ENCODE data around the gene DNTT. TPM values are rescaled to one million over a fixed set of nuclear protein-coding genes. Genes with fewer than 3 reads are reported as not detected.

The DNTT gene
- total and polyA plus RNA-seq, 5 experiments from 2014 or later: not detected

DNA sequence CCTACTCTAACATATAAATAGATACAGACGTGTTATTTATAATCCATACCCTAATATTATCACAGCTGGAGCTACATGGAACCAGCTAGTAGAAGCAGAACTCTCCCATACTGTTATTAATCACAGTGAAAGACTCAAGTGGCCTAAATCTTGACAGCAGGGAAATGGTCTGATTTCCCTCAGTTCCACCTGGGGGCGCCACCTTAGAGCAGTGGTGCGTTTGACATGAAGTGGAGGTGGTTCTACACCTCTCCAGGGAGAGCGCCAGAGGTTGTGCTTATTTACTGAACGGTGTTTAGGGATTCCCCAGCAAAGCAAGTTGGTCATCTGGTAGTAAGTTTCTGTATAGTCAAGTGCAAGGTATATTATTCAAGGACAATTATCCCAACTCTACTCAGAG, 17.6 kb downstream of the DNTT start:
- peaks cover 0 to 3% (median 0%) of the 10 kb centered on the region in 5 donors for H3K27me3 Mint-ChIP-seq
- DNase-seq (no peak), ATAC-seq (no peak)
- no peak overlapping the region for H3K4me3 Mint-ChIP-seq
- no peak overlapping the region for H3K27ac Mint-ChIP-seq
- H3K9me3 Mint-ChIP-seq: no peaks in the 10 kb centered on the region
- POLR2A ChIA-PET: no interaction called here
- H3K4me1 Mint-ChIP-seq: peaks cover 0 to 2% (median 0%) of the 10 kb centered on the region in 4 donors
- no peaks in the 10 kb centered on the region for H3K36me3 Mint-ChIP-seq

GRCh38 chr10:96322275-96322674, 18.0 kb downstream of the DNTT start:
- ATAC-seq: no peak
- H3K27ac Mint-ChIP-seq: no peak overlapping the region
- H3K36me3 Mint-ChIP-seq: no peaks in the 10 kb centered on the region
- no peak for DNase-seq
- POLR2A ChIA-PET: interaction anchor here (1.4 kb wide), 1 partner anchor 192 kb away, joined by 3 read pairs; the partner anchor contains the start of gene ZNF518A
- H3K9me3 Mint-ChIP-seq: no peaks in the 10 kb centered on the region
- no peak overlapping the region for H3K4me3 Mint-ChIP-seq
- peaks cover 0 to 2% (median 0%) of the 10 kb centered on the region in 4 donors for H3K4me1 Mint-ChIP-seq
- peaks cover 0 to 3% (median 0%) of the 10 kb centered on the region in 5 donors for H3K27me3 Mint-ChIP-seq

DNA sequence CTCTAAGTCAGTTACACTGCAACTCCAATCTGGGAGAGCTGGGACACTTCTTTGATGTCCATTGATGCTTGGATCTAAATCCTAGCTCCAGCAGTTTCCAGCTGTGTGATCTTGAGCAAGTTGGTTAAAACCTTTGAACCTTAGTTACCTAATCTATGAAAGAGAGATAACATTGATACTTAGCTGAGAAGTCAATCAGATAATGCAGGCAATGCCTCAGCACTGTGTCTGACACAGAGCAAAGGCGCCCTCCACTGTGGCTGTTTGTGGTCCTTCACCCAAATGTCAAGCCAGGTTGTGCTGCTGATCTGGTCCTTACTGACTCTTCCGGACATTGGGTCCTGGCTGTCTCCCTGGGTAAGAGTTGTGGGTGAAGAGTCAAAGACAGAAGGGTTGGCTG, 20.2 kb downstream of the DNTT start:
- POLR2A ChIA-PET: no interaction called here
- Mint-ChIP-seq H3K4me1 (peaks cover 0 to 3% (median 0%) of the 10 kb centered on the region in 4 donors), H3K9me3 (no peaks in the 10 kb centered on the region)

GRCh38 chr10:96325719-96326373, 21.6 kb downstream of the DNTT start:
- POLR2A ChIA-PET: no interaction called here

More for the DNA sequence above, 20.2 kb downstream of the DNTT start:
- DNase-seq (no peak), ATAC-seq (no peak)
- peaks cover 0 to 3% (median 0%) of the 10 kb centered on the region in 5 donors for H3K27me3 Mint-ChIP-seq
- H3K27ac Mint-ChIP-seq: peak overlapping the region in 1 of 10 donors; percentile 82
- no peak overlapping the region for H3K4me3 Mint-ChIP-seq
- H3K36me3 Mint-ChIP-seq: no peaks in the 10 kb centered on the region

GRCh38 chr10:96327462-96327861, 23.2 kb downstream of the DNTT start:
- POLR2A ChIA-PET: no interaction called here
- H3K4me3 Mint-ChIP-seq: no peak overlapping the region
- no peaks in the 10 kb centered on the region for H3K36me3 Mint-ChIP-seq
- ATAC-seq (no peak), DNase-seq (no peak)
- H3K4me1 Mint-ChIP-seq: peaks cover 3 to 5% (median 4%) of the 10 kb centered on the region in 4 donors
- H3K9me3 Mint-ChIP-seq: no peaks in the 10 kb centered on the region
- H3K27ac Mint-ChIP-seq: no peak overlapping the region
- peaks cover 0 to 3% (median 0%) of the 10 kb centered on the region in 5 donors for H3K27me3 Mint-ChIP-seq

More at GRCh38 chr10:96325719-96326373, 21.6 kb downstream of the DNTT start:
- ATAC-seq (no peak), DNase-seq (no peak)
- peaks cover 0 to 3% (median 0%) of the 10 kb centered on the region in 5 donors for H3K27me3 Mint-ChIP-seq
- no peak overlapping the region for H3K4me3 Mint-ChIP-seq
- no peaks in the 10 kb centered on the region for H3K36me3 Mint-ChIP-seq
- peaks cover 0 to 3% (median 0%) of the 10 kb centered on the region in 4 donors for H3K4me1 Mint-ChIP-seq
- H3K9me3 Mint-ChIP-seq: no peaks in the 10 kb centered on the region
- no peak overlapping the region for H3K27ac Mint-ChIP-seq

GRCh38 chr10:96333101-96333500, 28.9 kb downstream of the DNTT start:
- peak overlapping the region in 2 of 10 donors; percentile 36 to 55 for H3K27ac Mint-ChIP-seq
- no peaks in the 10 kb centered on the region for H3K36me3 Mint-ChIP-seq
- ATAC-seq: peak; percentile 81 to 85
- POLR2A ChIA-PET: no interaction called here
- peak in 3 of 10 donors; percentile 26 to 57 (median 52) for DNase-seq
- H3K4me3 Mint-ChIP-seq: peak overlapping the region in 6 of 10 donors; percentile 11 to 69 (median 28)
- H3K9me3 Mint-ChIP-seq: no peaks in the 10 kb centered on the region
- H3K4me1 Mint-ChIP-seq: peaks cover 10 to 31% (median 24%) of the 10 kb centered on the region in 4 donors
- H3K27me3 Mint-ChIP-seq: peaks cover 0 to 2% (median 0%) of the 10 kb centered on the region in 5 donors

GRCh38 chr10:96334616-96335526, 30.6 kb downstream of the DNTT start:
- H3K9me3 Mint-ChIP-seq: no peaks in the 10 kb centered on the region
- H3K4me3 Mint-ChIP-seq: no peak overlapping the region
- POLR2A ChIA-PET: interaction anchor here (0.6 kb wide), 1 partner anchor 55 kb away, joined by 5 read pairs; no protein-coding TSS in a partner anchor
- peaks cover 10 to 31% (median 24%) of the 10 kb centered on the region in 4 donors for H3K4me1 Mint-ChIP-seq
- no peak for ATAC-seq
- H3K36me3 Mint-ChIP-seq: no peaks in the 10 kb centered on the region
- peak overlapping the region in 1 of 10 donors; percentile 24 for H3K27ac Mint-ChIP-seq
- peak in 2 of 10 donors; percentile 6 to 14 for DNase-seq
- H3K27me3 Mint-ChIP-seq: peaks cover 0 to 2% (median 0%) of the 10 kb centered on the region in 5 donors

DNA sequence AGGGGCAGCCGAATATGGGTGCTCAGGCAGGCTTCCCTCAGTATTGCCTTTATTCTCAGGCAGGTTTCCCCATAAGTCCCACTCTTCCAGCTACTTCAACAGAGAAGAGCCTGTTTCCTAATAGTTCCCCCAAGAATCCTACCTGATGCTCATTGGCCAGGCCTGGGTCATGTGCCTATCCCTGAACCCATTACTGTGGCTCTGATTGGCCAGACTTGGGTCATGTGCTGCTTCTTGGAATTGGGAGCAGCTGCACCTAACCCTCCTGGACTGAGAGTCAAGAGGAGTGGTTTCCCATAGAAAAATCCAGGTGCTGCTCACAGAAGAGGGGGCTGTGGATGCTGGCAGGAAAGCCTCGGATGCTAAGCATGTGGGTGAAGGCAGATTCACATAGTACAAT, 32.9 kb downstream of the DNTT start:
- POLR2A ChIA-PET: no interaction called here
- Mint-ChIP-seq H3K4me1 (peaks cover 10 to 29% (median 24%) of the 10 kb centered on the region in 4 donors), H3K27me3 (peaks cover 0 to 2% (median 0%) of the 10 kb centered on the region in 5 donors), H3K9me3 (no peaks in the 10 kb centered on the region), H3K36me3 (no peaks in the 10 kb centered on the region), H3K27ac (no peak overlapping the region), H3K4me3 (no peak overlapping the region)
- DNase-seq (no peak), ATAC-seq (no peak)

DNA sequence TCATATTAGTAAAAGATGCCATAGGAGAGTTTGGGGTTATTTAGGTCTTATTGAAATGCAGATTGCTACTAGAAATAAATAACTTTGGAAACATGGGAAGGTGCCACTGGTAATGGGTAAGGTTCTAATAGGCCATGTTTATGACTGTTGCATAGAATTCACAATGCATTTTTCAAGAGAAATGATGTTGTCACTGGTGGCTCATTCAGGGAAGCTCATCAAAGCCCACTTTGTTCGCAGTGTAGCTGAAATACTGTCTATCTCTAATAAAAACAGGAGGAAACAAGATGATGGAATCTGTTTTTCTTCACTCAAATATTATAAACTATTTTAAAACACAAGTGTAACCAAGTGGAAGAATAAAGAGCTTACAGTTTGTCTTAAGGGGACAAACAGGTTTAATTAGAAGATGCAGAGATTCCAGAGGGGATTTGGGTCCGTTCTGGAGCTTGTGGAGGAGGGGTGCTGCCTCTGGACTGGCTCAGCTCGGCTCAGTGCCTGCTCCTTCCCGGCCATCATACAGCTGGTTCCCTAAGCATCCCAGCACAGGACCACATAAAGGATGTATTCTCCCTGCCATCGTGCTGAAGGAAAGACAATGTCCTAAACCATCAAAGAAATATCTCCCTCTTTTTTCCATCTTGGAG, 34.2 kb downstream of the DNTT start:
- H3K9me3 Mint-ChIP-seq: no peaks in the 10 kb centered on the region
- no peak for ATAC-seq
- H3K27ac Mint-ChIP-seq: no peak overlapping the region
- H3K27me3 Mint-ChIP-seq: peaks cover 0 to 4% (median 0%) of the 10 kb centered on the region in 5 donors
- no peak for DNase-seq
- POLR2A ChIA-PET: no interaction called here
- no peak overlapping the region for H3K4me3 Mint-ChIP-seq
- no peaks in the 10 kb centered on the region for H3K36me3 Mint-ChIP-seq
- H3K4me1 Mint-ChIP-seq: peaks cover 3 to 16% (median 11%) of the 10 kb centered on the region in 4 donors

DNA sequence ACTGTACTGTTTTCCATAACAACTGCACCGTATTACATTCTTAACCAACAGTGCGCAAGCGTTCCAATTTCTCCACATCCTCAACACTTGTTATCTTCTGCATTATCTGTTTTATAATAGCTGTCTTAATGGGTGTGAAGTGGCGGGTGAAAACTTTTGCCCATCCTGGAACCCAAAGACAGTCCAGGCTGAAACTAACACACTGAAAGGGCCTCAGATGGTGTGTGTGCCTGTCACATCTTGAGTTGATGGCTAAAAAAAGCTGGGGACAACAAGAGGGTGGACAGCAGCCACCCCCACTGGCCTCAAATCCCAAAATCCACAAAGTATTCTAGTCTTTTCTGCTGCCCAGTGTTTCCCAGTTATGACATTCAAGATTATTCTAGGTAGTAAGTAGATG, 35.1 kb downstream of the DNTT start:
- peaks cover 0 to 9% (median 0%) of the 10 kb centered on the region in 5 donors for H3K27me3 Mint-ChIP-seq
- peaks cover 0 to 9% (median 6%) of the 10 kb centered on the region in 4 donors for H3K4me1 Mint-ChIP-seq
- peak overlapping the region in 2 of 10 donors; percentile 16 to 22 for H3K27ac Mint-ChIP-seq
- DNase-seq (no peak), ATAC-seq (no peak)
- POLR2A ChIA-PET: no interaction called here
- no peak overlapping the region for H3K4me3 Mint-ChIP-seq
- H3K9me3 Mint-ChIP-seq: no peaks in the 10 kb centered on the region
- no peaks in the 10 kb centered on the region for H3K36me3 Mint-ChIP-seq

DNA sequence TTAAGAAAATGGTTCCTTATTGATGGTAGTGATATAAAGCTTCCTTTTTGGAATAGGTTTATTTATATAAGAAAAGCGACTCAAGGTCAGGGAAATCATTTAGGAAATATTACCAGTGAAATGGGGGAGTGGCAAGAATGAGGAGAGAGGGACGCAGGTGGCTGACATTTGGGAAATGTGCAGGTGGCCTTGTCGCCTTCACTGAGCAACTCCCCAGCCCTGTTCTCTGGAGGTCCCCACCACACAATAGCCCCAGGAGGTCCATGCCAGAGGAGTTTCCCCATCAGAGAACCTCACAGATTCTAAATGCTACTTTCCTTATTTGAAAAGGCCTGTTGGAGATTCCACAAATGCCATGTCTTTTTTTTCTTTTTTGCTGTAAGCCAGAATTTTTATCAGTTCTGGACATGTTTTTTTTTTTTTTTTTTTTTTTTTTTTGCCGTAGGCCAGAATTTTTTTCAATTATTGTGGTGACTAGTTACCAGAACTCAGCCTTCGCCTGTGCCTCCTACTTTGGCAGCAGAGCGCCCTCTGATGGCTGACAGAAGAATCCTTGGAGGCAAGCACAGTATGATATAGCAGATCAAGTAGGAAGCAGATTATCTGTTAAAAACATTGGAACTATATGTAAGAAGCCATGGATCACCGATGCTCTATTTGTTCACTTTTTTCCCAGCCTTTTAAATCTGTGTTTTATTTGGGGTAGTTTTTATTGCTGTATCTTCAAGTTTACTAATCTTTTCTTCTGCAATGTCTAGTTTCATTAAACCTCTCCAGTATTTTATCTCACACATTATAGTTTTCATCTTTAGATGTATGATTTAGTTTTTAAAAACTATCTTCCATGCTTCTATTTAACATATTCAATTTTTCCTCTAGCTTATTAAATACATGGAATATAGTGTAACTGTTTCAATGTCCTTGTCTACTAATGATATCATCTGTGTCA, 36.0 kb downstream of the DNTT start:
- POLR2A ChIA-PET: no interaction called here
- no peaks in the 10 kb centered on the region for H3K9me3 Mint-ChIP-seq
- ATAC-seq (peak; percentile 84 to 90), DNase-seq (peak; percentile 45 to 84 (median 62))
- H3K4me1 Mint-ChIP-seq: peaks cover 0 to 5% (median under 1%) of the 10 kb centered on the region in 4 donors
- H3K27ac Mint-ChIP-seq: peak overlapping the region in 1 of 10 donors; percentile 36
- peaks cover 0 to 9% (median 0%) of the 10 kb centered on the region in 5 donors for H3K27me3 Mint-ChIP-seq
- peak overlapping the region in 1 of 10 donors; percentile 29 for H3K4me3 Mint-ChIP-seq
- H3K36me3 Mint-ChIP-seq: no peaks in the 10 kb centered on the region
